Measurements from ENCODE around the gene NHERF2. TPM values are rescaled to one million over a fixed set of nuclear protein-coding genes. Genes with fewer than 3 reads are reported as not detected.

Gene NHERF2
- total RNA-seq, 1 experiment from 2014 or later, result 174 TPM

DNA sequence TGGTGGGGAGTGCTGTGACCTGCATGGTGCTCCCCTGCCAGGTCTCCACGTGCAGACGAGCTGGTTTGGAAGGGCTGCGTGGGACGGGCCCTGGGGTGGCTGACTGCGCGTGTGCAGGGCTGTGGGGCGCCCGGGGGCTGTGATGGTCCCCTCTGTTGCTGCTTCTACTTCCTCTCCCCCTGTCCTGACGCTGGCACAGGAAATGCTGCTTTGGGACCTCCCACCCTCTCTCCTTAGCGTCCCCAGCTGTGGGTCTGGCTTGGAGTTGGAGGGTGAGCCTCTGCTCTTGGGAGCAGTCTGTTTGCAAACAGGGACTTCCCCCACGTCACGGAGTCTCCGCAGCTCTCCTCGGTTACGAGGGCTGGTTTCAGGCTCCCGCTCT is 56.3 kb downstream of the NHERF2 start:
- Histone ChIP-seq H3K4me3 (ENCODE audit: low read depth in 2 of 2, low read length in 2 of 2) (no peak overlapping the region), H3K27ac (ENCODE audit: low read length) (no peak overlapping the region), H3K36me3 (ENCODE audit: control insufficient read depth, insufficient read depth, low read length) (no peaks in the 10 kb centered on the region), H3K4me1 (ENCODE audit: control insufficient read depth, insufficient read depth, low read length) (0 out of 2 replicates have a peak, but pooled peaks cover 5% of the 10 kb centered on the region), H3K27me3 (ENCODE audit: control insufficient read depth, insufficient read depth, low read length) (no peaks in the 10 kb centered on the region), H3K9me3 (ENCODE audit: control insufficient read depth, insufficient read depth, low read depth, low read length) (no peaks in the 10 kb centered on the region)
- TF ChIP-seq CTCF (IDR thresholded peaks at IDR 0.05) (no peak), TCF7L2 (IDR thresholded peaks at IDR 0.05; ENCODE audit: low read depth, low read length) (no peak), REST (IDR thresholded peaks at IDR 0.05; ENCODE audit: insufficient read depth in 1 of 2, low read depth in 2 of 2, low read length in 1 of 2) (no peak), SIN3A (IDR thresholded peaks at IDR 0.05; ENCODE audit: borderline replicate concordance, insufficient read depth, low read depth, low read length) (no peak), POLR2AphosphoS5 (IDR thresholded peaks at IDR 0.05; ENCODE audit: low read depth, low read length) (no peak)
- intact Hi-C loops (cut with micrococcal nuclease; ENCODE audit: unreplicated experiment) (no loop called here), in situ Hi-C loops (cut with HindIII; ENCODE audit: low pct_unique_long_range_greater_than_20kb, low sequenced_read_pairs) (no loop called here)
- BruUV-seq (replicated peaks), result no TSS peak
- DNase-seq (ENCODE audit: low read depth, low spot score) (no peak), ATAC-seq (no peak)
- ChIA-PET POLR2A (no interaction called here), CTCF (no interaction called here)

GRCh38 chr16:2083409-2083808 is 56.7 kb downstream of the NHERF2 start:
- no peak overlapping the region for H3K4me3 ChIP-seq (ENCODE audit: low read depth in 2 of 2, low read length in 2 of 2)
- BruUV-seq (replicated peaks), result no TSS peak
- H3K27me3 ChIP-seq (ENCODE audit: control insufficient read depth, insufficient read depth, low read length), result no peaks in the 10 kb centered on the region
- in situ Hi-C loops (cut with HindIII; ENCODE audit: low pct_unique_long_range_greater_than_20kb, low sequenced_read_pairs), result no loop called here
- TF ChIP-seq TCF7L2 (IDR thresholded peaks at IDR 0.05; ENCODE audit: low read depth, low read length), result no peak
- TF ChIP-seq SIN3A (IDR thresholded peaks at IDR 0.05; ENCODE audit: borderline replicate concordance, insufficient read depth, low read depth, low read length), result no peak
- no peak for TF ChIP-seq CTCF (IDR thresholded peaks at IDR 0.05)
- no peak for TF ChIP-seq REST (IDR thresholded peaks at IDR 0.05; ENCODE audit: insufficient read depth in 1 of 2, low read depth in 2 of 2, low read length in 1 of 2)
- TF ChIP-seq POLR2AphosphoS5 (IDR thresholded peaks at IDR 0.05; ENCODE audit: low read depth, low read length), result no peak
- 0 out of 2 replicates have a peak, but pooled peaks cover 5% of the 10 kb centered on the region for H3K4me1 ChIP-seq (ENCODE audit: control insufficient read depth, insufficient read depth, low read length)
- ChIA-PET CTCF (no interaction called here), POLR2A (no interaction called here)
- no peaks in the 10 kb centered on the region for H3K9me3 ChIP-seq (ENCODE audit: control insufficient read depth, insufficient read depth, low read depth, low read length)
- H3K27ac ChIP-seq (ENCODE audit: low read length), result no peak overlapping the region
- no peak for DNase-seq (ENCODE audit: low read depth, low spot score)
- intact Hi-C loops (cut with micrococcal nuclease; ENCODE audit: unreplicated experiment), result no loop called here
- no peak for ATAC-seq
- no peaks in the 10 kb centered on the region for H3K36me3 ChIP-seq (ENCODE audit: control insufficient read depth, insufficient read depth, low read length)

Measured in Panc1 (cell line).